GM23338 (cell line): ENCODE data around the gene TACC3. TPM values are rescaled to one million over a fixed set of nuclear protein-coding genes. Genes with fewer than 3 reads are reported as not detected.
A peak's percentile ranks its signal among the peaks of the same experiment; 100 is the strongest.

ENCODE experiments used
- ATAC-seq: fragments of 200-7000 bp; cut with Tn5 transposase; 3 replicates; pipeline ENCODE4 v1.9.1; 2020
- DNase-seq: peaks from one replicate; pipeline ENCODE4 v3.0.0-alpha.2; 2015; ENCODE audit warnings: low spot score
- H2AFZ ChIP-seq: fragments of 200-600 bp; sonication (generic); 2 replicates; pipeline ENCODE4 v1.8.0; 2016; ENCODE audit warnings: antibody characterized with exemption, mild to moderate bottlenecking, moderate library complexity
- H3F3A ChIP-seq: fragments of 200-600 bp; sonication (generic); replicated peaks from 2 replicates; pipeline ENCODE4 v1.8.0; 2017; ENCODE audit warnings: antibody characterized with exemption, mixed run types, low read depth
- H3K27ac ChIP-seq: fragments of 200-600 bp; sonication (generic); 2 replicates; pipeline ENCODE4 v1.6.1; 2016; ENCODE audit warnings: low read depth
- H3K27me3 ChIP-seq: fragments of 200-600 bp; sonication (generic); 2 replicates; pipeline ENCODE4 v1.8.0; 2016; ENCODE audit warnings: mild to moderate bottlenecking, mixed run types, moderate library complexity; ENCODE audit not compliant: insufficient read depth
- H3K36me3 ChIP-seq: fragments of 200-600 bp; sonication (generic); 2 replicates; pipeline ENCODE4 v1.8.0; 2016; ENCODE audit warnings: mild to moderate bottlenecking; ENCODE audit not compliant: insufficient read depth
- H3K4me1 ChIP-seq: fragments of 200-600 bp; sonication (generic); 2 replicates; pipeline ENCODE4 v1.8.0; 2016; ENCODE audit warnings: mild to moderate bottlenecking, moderate library complexity; ENCODE audit not compliant: insufficient read depth
- H3K4me2 ChIP-seq: fragments of 200-600 bp; sonication (generic); 2 replicates; pipeline ENCODE4 v1.7.1; 2017; ENCODE audit warnings: mixed run types
- H3K4me3 ChIP-seq: fragments of 200-600 bp; sonication (generic); 2 replicates; pipeline ENCODE4 v1.6.1; 2016; ENCODE audit warnings: mixed run types
- H3K79me2 ChIP-seq: fragments of 200-600 bp; sonication (generic); replicated peaks from 2 replicates; pipeline ENCODE4 v1.8.0; 2017; ENCODE audit warnings: mild to moderate bottlenecking; ENCODE audit not compliant: insufficient read depth
- H3K9me2 ChIP-seq: fragments of 200-600 bp; sonication (generic); 2 replicates; pipeline ENCODE4 v1.8.0; 2017; ENCODE audit not compliant: insufficient read depth
- H4K20me1 ChIP-seq: fragments of 200-600 bp; sonication (generic); replicated peaks from 2 replicates; pipeline ENCODE4 v1.8.0; 2017; ENCODE audit warnings: mild to moderate bottlenecking; ENCODE audit not compliant: insufficient read depth
- H3K27ac Mint-ChIP-seq: 2 replicates; pipeline ENCODE4 v1.8.0; 2020; ENCODE audit warnings: inconsistent platforms, mild to moderate bottlenecking, moderate library complexity, mixed read lengths
- H3K27me3 Mint-ChIP-seq: 3 replicates; pipeline ENCODE4 v1.8.0; 2022; ENCODE audit warnings: low read depth, mild to moderate bottlenecking, moderate library complexity, mixed read lengths, inconsistent platforms; ENCODE audit not compliant: insufficient read depth, poor library complexity
- H3K36me3 Mint-ChIP-seq: 3 replicates; pipeline ENCODE4 v1.8.0; 2021; ENCODE audit warnings: low read depth, mild to moderate bottlenecking, inconsistent platforms, moderate library complexity, mixed read lengths
- H3K4me1 Mint-ChIP-seq: 3 replicates; pipeline ENCODE4 v1.8.0; 2020; ENCODE audit warnings: mild to moderate bottlenecking, inconsistent platforms, mixed read lengths
- H3K4me3 Mint-ChIP-seq: 3 replicates; pipeline ENCODE4 v1.8.0; 2021; ENCODE audit warnings: moderate library complexity, mild to moderate bottlenecking, inconsistent platforms, mixed read lengths
- H3K9me3 Mint-ChIP-seq: 3 replicates; pipeline ENCODE4 v1.8.0; 2020; ENCODE audit warnings: moderate library complexity, mild to moderate bottlenecking, inconsistent platforms, mixed read lengths
- CTCF ChIP-seq, 2 experiments: fragments of 200-600 bp in 1 of 2; sonication (generic) in 1 of 2; conservative IDR thresholded peaks; 2 replicates each; pipeline versions ENCODE4 v1.5.1 to v1.6.1; 2016 to 2017; ENCODE audit warnings: antibody characterized with exemption in 2 of 2, low read depth in 2 of 2, mild to moderate bottlenecking in 2 of 2, moderate library complexity in 1 of 2
- ETS1 ChIP-seq: IDR thresholded peaks from 2 replicates; pipeline ENCODE4 v1.6.1; 2016; ENCODE audit warnings: antibody characterized with exemption
- EZH2phosphoT487 ChIP-seq: fragments of 200-600 bp; sonication (generic); IDR thresholded peaks from one replicate; pipeline ENCODE4 v1.8.1; 2018; ENCODE audit warnings: antibody characterized with exemption; ENCODE audit not compliant: unreplicated experiment
- JUNB ChIP-seq: IDR thresholded peaks from one replicate; pipeline ENCODE4 v1.6.1; 2016; ENCODE audit warnings: antibody characterized with exemption; ENCODE audit not compliant: unreplicated experiment
- NANOG ChIP-seq: IDR thresholded peaks from 2 replicates; pipeline ENCODE4 v1.6.1; 2016; ENCODE audit warnings: antibody characterized with exemption, borderline replicate concordance
- POLR2AphosphoS5 ChIP-seq: IDR thresholded peaks from 2 replicates; pipeline ENCODE4 v1.6.1; 2016; ENCODE audit warnings: antibody characterized with exemption, low read depth
- STAT1 ChIP-seq: IDR thresholded peaks from one replicate; pipeline ENCODE4 v1.6.1; 2016; ENCODE audit warnings: antibody characterized with exemption; ENCODE audit not compliant: unreplicated experiment
- ZNF114 ChIP-seq: fragments of 250-450 bp; sonication (Bioruptor Pico); IDR thresholded peaks from 2 replicates; pipeline ENCODE4 v1.5.0; 2020; ENCODE audit warnings: mild to moderate bottlenecking, moderate library complexity
- ZNF331 ChIP-seq: fragments of 250-450 bp; sonication (Bioruptor Pico); IDR thresholded peaks from 2 replicates; pipeline ENCODE4 v1.5.0; 2020; ENCODE audit warnings: low read depth, mild to moderate bottlenecking, moderate library complexity
- ZNF462 ChIP-seq: fragments of 250-450 bp; sonication (Bioruptor Pico); IDR thresholded peaks from 2 replicates; pipeline ENCODE4 v1.5.0; 2020; ENCODE audit warnings: mild to moderate bottlenecking, moderate library complexity
- polyA plus RNA-seq: library from polyadenylated mRNA; unstranded; fragments of >200 nt; fragmentation: Nextera tagmentation; extraction: Ambion mirVana; gene quantifications from 2 replicates; pipeline ENCODE4 v1.2.1, GENCODE V29; 2016
- total RNA-seq: library from RNA; depleted of rRNA; stranded (reverse); fragments of >200 nt; shearing (Covaris generic); gene quantifications from 2 replicates; pipeline ENCODE4 v1.2.3, GENCODE V29; 2014

Gene TACC3
- total and polyA plus RNA-seq, 2 experiments from 2014 or later, result 120 TPM

GRCh38 chr4:1674682-1675081 is 46.6 kb upstream of the TACC3 start:
- no peak overlapping the region for H2AFZ ChIP-seq
- no peak for DNase-seq
- no peaks in the 10 kb centered on the region for H3K9me2 ChIP-seq
- no peaks in the 10 kb centered on the region for H3F3A ChIP-seq
- Mint-ChIP-seq H3K4me1 (peaks cover 13% of the 10 kb centered on the region), H3K9me3 (no peaks in the 10 kb centered on the region), H3K4me3 (no peak overlapping the region), H3K27me3 (peaks cover 10% of the 10 kb centered on the region), H3K27ac (no peak overlapping the region; the same call in 1 of the 2 replicates), H3K36me3 (no peaks in the 10 kb centered on the region)
- TF ChIP-seq STAT1 (no peak), CTCF (conservative IDR thresholded peaks at IDR 0.05; ENCODE audit: low read depth in 2 of 2) (no peak), NANOG (no peak)
- no peaks in the 10 kb centered on the region for H3K27me3 ChIP-seq
- H3K4me2 ChIP-seq, result no peak overlapping the region
- ATAC-seq, result peak; percentile 72
- no peak overlapping the region for H3K27ac ChIP-seq
- H3K36me3 ChIP-seq, result no peaks in the 10 kb centered on the region
- no peaks in the 10 kb centered on the region for H3K4me1 ChIP-seq
- H3K4me3 ChIP-seq, result no peak overlapping the region
- no peaks in the 10 kb centered on the region for H4K20me1 ChIP-seq
- no peaks in the 10 kb centered on the region for H3K79me2 ChIP-seq

- no peak overlapping the region for H3K4me3 ChIP-seq
- H3K4me1 ChIP-seq, result no peaks in the 10 kb centered on the region
- no peaks in the 10 kb centered on the region for H3K9me2 ChIP-seq
- no peaks in the 10 kb centered on the region for H3K27me3 ChIP-seq
- H3K27ac ChIP-seq, result no peak overlapping the region
- H3K4me2 ChIP-seq, result no peak overlapping the region
- ATAC-seq, result no peak
- H3K79me2 ChIP-seq, result no peaks in the 10 kb centered on the region
- no peak for DNase-seq
- no peaks in the 10 kb centered on the region for H3F3A ChIP-seq
- Mint-ChIP-seq H3K9me3 (no peaks in the 10 kb centered on the region), H3K36me3 (no peaks in the 10 kb centered on the region), H3K4me1 (peaks cover 13% of the 10 kb centered on the region), H3K4me3 (no peak overlapping the region), H3K27ac (no peak overlapping the region), H3K27me3 (peaks cover 10% of the 10 kb centered on the region)
- no peaks in the 10 kb centered on the region for H4K20me1 ChIP-seq
- no peaks in the 10 kb centered on the region for H3K36me3 ChIP-seq
- H2AFZ ChIP-seq, result no peak overlapping the region
- no peak for TF ChIP-seq ZNF462 (CRISPR knock-in tag)
- no peak for TF ChIP-seq NANOG
- TF ChIP-seq ZNF114 (CRISPR knock-in tag), result no peak
- TF ChIP-seq EZH2phosphoT487, result no peak
- TF ChIP-seq JUNB, result no peak
- no peak for TF ChIP-seq ETS1
- TF ChIP-seq POLR2AphosphoS5, result no peak
- no peak for TF ChIP-seq ZNF331
Measured at GRCh38 chr4:1675136-1675801, 46.1 kb upstream of the TACC3 start.
